Stomach smooth muscle (tissue), 2 donors: Measurements from ENCODE around the gene RGS12.

Experiments used
- H3K27ac ChIP-seq: one replicate; pipeline ENCODE4 v1.7.0; 2013; ENCODE audit warnings: mild to moderate bottlenecking, low read length, inconsistent platforms
- H3K27me3 ChIP-seq, 2 donors: one replicate each; pipeline ENCODE4 v1.7.0; 2013; ENCODE audit warnings: low read length in 2 of 2; ENCODE audit not compliant: insufficient read depth in 2 of 2, control insufficient read depth in 1 of 2
- H3K36me3 ChIP-seq, 2 donors: one replicate each; pipeline ENCODE4 v1.7.0; 2013; ENCODE audit warnings: low read length in 2 of 2; ENCODE audit not compliant: control insufficient read depth in 2 of 2, insufficient read depth in 2 of 2
- H3K4me1 ChIP-seq: one replicate; pipeline ENCODE4 v1.7.0; 2013; ENCODE audit warnings: low read length; ENCODE audit not compliant: control insufficient read depth, insufficient read depth
- H3K4me3 ChIP-seq, 2 donors: one replicate each; pipeline ENCODE4 v1.7.0; 2013; ENCODE audit warnings: low read length in 2 of 2
- H3K9ac ChIP-seq, 2 donors: one replicate each; pipeline ENCODE4 v1.7.0; 2013; ENCODE audit warnings: low read length in 2 of 2, mild to moderate bottlenecking in 1 of 2
- H3K9me3 ChIP-seq, 2 donors: one replicate each; pipeline ENCODE4 v1.7.0; 2013; ENCODE audit warnings: low read length in 2 of 2; ENCODE audit not compliant: control insufficient read depth in 2 of 2
- donor health status: healthy.
- donor health status: Pancreatic carcinoma.

RGS12 gene

DNA sequence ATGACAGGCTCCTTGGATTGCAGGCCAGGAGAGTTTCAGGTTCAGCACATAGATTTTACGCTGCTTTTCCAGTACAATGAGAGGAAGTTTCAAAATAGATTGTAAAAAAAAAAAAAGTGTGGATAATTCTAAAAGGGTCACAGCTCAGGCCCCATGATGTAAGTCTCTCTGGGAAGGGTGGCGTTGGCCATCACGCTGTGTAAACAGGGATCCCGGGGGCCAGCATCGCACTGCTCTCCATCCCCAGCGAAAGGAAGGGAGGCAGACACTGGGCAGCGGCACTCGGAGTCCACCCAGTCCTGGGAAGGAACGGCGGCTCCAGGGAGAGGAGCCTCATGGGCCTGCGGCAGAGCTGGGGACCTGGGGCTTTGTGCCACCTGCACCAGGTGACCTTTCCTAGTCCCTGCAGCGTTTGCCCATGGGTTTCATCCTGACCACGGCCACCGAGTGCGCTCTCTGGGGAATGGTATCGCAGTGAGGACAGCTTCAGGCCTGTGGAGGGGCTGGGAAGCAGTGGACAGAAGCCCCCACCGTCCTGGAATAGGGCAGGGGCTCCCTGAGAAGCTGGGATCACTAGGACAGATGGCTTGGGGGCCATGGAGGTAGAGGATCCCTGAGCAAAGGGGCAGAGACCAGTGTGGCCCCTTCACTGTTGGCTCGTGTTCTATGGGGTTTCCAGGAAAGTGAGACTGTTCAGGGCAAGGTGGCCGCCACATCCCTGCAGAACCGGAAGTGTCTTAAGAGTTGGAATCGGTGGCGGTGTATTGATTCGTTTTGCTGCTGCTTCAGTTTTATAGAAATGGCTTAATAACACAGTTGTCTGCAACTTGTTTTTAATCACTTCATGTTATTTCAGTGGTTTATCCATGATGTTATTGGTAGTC, 38.9 kb downstream of the RGS12 start:
- Histone ChIP-seq H3K4me1 (no peaks in the 10 kb centered on the region), H3K27me3 (no peaks in the 10 kb centered on the region), H3K4me3 (no peak overlapping the region), H3K27ac (no peak overlapping the region), H3K9me3 (no peaks in the 10 kb centered on the region), H3K36me3 (no peaks in the 10 kb centered on the region), H3K9ac (no peak overlapping the region)

DNA sequence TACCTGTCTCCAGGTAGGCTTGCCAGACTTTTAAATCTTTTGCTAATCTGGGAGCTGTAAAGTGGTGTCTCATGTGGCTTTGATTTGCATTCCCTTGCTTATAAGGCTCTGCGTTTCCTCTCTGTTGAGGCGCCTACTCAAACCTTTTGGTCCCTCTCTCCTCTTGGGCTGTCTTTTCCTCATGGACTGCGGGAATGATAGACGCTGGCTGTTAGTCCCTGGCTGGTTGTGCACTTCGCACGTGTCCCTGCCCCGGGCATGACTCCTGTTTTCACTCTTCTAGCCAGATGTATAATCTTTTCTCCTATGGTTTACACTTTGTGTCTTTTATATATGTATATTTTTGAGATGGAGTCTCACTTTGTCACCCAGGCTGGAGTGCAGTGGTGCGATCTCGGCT, 39.7 kb downstream of the RGS12 start:
- Histone ChIP-seq H3K4me1 (no peaks in the 10 kb centered on the region), H3K9ac (no peak overlapping the region), H3K27me3 (no peaks in the 10 kb centered on the region), H3K36me3 (no peaks in the 10 kb centered on the region), H3K4me3 (no peak overlapping the region), H3K9me3 (no peaks in the 10 kb centered on the region), H3K27ac (no peak overlapping the region)

DNA sequence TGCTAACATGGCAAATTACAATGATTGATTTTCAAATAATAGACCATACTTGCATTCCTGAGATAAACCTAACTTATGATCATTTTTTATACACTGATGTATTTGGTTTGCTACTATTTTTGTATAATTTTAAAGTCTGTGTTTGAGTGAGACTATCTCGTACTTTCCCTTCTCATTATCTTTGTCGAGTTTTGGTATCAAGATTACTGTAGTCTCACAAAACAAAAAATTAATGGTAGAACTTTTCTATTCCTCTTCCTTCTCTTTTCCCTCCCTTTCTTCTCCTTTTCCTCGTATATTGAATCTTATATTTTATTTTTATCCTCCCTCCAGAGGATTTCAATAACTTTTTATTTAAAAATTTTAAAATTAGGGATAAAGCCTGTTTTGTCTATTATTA, 41.5 kb downstream of the RGS12 start:
- Histone ChIP-seq H3K9ac (no peak overlapping the region), H3K27ac (no peak overlapping the region), H3K36me3 (no peaks in the 10 kb centered on the region), H3K4me1 (no peaks in the 10 kb centered on the region), H3K4me3 (no peak overlapping the region), H3K27me3 (no peaks in the 10 kb centered on the region), H3K9me3 (no peaks in the 10 kb centered on the region)

DNA sequence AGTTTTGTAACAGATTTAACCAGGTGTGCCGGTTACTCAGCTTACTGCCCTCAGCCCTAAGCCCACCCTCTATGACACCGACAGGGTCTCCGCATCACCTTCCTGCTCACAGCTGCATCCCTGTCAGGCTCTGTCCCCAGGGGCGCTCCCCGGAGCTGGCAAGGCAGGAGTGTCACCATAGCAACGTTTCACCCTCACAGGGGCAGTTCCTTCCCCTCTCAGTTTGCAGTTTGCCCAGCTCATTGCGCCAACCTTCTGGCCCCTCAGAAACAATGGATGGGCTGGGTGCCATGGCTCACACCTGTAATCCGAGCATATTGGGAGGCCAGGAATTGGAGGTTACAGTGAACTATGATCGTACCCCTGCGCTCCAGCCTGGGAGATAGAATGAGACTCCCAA, 42.6 kb downstream of the RGS12 start:
- H3K36me3 ChIP-seq, result no peaks in the 10 kb centered on the region
- no peaks in the 10 kb centered on the region for H3K27me3 ChIP-seq
- no peaks in the 10 kb centered on the region for H3K4me1 ChIP-seq
- no peak overlapping the region for H3K9ac ChIP-seq
- no peak overlapping the region for H3K4me3 ChIP-seq
- no peak overlapping the region for H3K27ac ChIP-seq
- no peaks in the 10 kb centered on the region for H3K9me3 ChIP-seq

DNA sequence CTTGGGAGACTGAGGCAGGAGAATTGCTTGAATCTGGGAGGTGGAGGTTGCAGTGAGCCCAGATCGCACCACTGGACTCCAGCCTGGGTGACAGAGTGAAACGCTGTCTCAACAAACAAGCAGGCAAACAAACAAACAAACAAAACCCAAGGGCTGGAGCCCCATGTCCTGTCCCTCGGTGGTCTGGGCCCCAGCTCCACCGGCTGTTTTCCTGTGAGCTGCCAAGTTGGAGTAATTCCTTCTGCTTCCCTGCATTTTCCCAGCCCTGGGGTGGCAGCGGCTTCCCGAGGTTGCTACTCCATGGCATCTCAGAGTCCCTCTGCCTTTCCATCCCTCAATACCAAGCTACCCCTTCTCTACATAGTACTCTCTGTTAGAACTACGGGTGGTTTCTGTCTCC, 43.2 kb downstream of the RGS12 start:
- Histone ChIP-seq H3K4me1 (no peaks in the 10 kb centered on the region), H3K27me3 (no peaks in the 10 kb centered on the region), H3K9ac (no peak overlapping the region), H3K36me3 (no peaks in the 10 kb centered on the region), H3K4me3 (no peak overlapping the region), H3K27ac (no peak overlapping the region), H3K9me3 (no peaks in the 10 kb centered on the region)

DNA sequence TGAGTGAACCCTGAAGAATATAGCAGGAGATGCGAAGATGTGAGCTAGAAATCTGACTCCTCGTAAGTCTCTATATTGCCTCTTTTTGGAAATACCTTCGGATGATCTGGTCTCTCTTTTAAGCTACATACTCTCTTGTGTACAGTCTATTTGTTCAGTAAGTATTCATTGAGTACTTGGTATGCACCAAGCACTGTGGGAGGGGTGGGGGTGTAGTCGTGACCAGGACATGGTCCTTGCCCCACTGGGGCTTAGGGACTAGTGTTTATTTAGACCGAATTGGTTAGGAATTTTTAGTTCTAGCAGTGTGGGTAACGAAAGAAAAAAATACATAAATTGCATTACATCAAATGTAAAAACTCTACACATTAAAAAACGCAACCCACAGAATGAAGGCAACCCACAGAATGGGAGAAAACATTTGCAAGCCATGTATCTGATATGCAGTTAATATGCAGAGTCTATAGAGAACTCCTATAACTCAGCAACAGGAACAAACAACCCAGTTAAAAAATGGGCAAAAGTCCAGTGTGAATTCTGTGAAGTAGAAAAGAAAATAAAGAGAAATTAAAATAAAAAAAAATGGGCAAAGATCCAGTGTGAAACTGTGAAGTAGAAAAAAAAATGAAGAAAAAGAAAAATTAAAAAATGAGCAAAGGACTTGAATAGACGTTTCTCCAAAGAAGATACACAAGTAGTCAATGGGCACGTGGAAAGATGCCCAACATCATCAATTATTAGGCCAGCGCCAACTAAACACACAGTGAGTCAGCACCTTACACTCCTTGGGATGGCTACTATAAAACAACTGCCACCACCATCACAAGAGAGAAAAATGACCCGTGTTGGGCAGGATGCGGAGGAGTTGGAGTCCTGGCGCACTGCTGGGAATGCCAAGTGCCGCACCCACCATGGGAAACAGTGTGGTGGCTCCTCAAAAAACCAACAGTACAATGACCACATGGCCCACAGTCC, 43.8 kb downstream of the RGS12 start:
- Histone ChIP-seq H3K9ac (no peak overlapping the region), H3K9me3 (no peaks in the 10 kb centered on the region), H3K27ac (no peak overlapping the region), H3K4me1 (no peaks in the 10 kb centered on the region), H3K4me3 (no peak overlapping the region), H3K36me3 (no peaks in the 10 kb centered on the region), H3K27me3 (no peaks in the 10 kb centered on the region)

DNA sequence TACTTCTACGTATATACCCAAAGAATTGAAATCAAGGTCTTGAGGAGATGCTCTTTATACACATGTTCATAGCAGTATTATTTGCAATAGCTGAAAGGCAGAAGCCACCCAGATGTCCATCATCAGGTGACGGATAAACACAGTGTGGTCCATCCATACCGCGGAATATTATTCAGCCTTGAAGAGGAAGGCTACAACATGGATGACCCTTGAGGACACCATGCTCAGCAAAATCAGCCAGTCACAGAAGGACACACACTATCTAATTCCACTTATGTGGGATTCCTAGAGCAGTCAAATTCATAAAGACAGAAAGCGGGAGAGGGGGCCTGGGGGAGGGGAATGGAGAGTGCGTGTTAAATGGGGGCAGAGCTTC, 44.5 kb downstream of the RGS12 start:
- Histone ChIP-seq H3K27ac (no peak overlapping the region), H3K4me3 (no peak overlapping the region), H3K27me3 (no peaks in the 10 kb centered on the region), H3K9ac (no peak overlapping the region), H3K9me3 (no peaks in the 10 kb centered on the region), H3K36me3 (no peaks in the 10 kb centered on the region), H3K4me1 (peaks cover 6% of the 10 kb centered on the region)

DNA sequence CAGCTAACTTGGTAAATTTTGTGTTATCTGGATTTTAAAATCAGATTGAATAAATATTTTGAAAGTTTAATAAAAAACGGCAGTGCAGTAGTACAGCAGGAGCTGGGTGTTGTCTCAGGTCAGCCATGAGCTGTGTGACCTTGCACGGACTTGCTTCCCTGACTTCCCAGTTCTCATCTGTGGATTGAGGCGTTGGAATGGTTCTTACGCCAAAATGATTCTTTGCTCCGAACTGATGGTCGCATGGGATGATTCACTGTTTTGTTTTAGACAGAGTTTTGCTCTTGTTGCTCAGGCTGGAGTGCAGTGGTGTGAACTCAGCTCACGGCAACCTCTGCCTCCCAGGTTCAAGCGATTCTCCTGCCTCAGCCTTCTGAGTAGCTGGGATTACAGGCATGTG, 45.0 kb downstream of the RGS12 start:
- Histone ChIP-seq H3K4me1 (peaks cover 8% of the 10 kb centered on the region), H3K9ac (no peak overlapping the region), H3K4me3 (no peak overlapping the region), H3K27me3 (no peaks in the 10 kb centered on the region), H3K27ac (no peak overlapping the region), H3K9me3 (no peaks in the 10 kb centered on the region), H3K36me3 (no peaks in the 10 kb centered on the region)

DNA sequence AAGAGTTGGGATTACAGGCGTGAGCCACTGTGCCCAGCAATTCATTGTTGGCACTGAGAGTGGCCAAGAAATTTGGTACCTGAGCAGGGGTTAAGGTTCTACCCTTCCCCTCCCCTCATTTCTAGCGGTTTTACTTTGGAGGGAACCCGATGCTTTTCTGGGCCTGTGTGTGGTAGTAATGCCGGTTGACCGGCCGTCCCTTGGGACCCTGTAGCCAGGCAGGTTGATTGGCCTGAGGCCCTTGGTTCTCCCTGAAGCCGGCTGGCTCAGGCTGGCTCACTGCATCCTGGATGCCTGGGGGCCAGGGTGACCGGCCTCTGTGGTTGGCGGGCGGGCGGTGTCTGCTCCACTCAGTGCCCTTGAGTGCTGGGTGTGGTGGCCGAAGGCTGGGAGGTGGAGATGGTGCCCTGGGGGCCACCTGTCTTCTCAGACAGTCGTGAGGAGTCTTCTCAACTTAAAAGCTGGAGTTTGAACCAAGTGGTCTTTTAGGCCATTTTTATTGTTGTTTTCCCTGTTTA, 45.6 kb downstream of the RGS12 start:
- Histone ChIP-seq H3K36me3 (no peaks in the 10 kb centered on the region), H3K27ac (no peak overlapping the region), H3K9ac (no peak overlapping the region), H3K27me3 (no peaks in the 10 kb centered on the region), H3K9me3 (no peaks in the 10 kb centered on the region), H3K4me1 (peaks cover 8% of the 10 kb centered on the region), H3K4me3 (no peak overlapping the region)

DNA sequence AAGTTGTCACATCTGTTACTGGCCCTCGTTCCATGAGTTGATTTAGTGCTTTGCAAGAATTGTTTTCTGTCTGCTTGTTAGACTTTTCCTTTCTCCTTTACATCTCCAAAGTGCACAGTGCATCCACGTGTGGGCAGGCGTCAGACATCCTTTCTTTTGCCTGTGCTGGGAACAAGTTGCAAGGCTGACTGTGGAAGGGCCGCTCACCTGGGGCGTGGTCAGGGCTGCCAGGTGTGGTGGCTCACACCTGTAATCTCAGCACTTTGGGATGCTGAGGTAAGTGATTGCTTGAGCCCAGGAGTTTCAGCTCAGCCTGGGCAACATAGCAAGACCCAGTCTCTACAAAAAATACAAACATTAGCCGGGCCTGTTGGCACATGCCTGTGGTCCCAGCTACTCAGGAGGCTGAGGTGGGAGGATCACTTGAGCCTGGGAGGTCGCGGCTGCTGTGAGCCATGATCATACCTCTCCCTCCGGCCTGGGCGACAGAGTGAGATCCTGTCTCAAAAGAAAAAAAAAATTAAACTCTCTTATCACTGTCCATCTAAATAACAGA, 46.2 kb downstream of the RGS12 start:
- Histone ChIP-seq H3K9me3 (no peaks in the 10 kb centered on the region), H3K27ac (no peak overlapping the region), H3K36me3 (peaks cover 0 to 4% of the 10 kb centered on the region in 2 donors), H3K9ac (no peak overlapping the region), H3K4me3 (no peak overlapping the region), H3K27me3 (no peaks in the 10 kb centered on the region), H3K4me1 (peaks cover 8% of the 10 kb centered on the region)
